HFF-Myc (cell line): Measurements from ENCODE around the gene ATP6V1G3.
"Not testable (repeated sequence)": the region's sequence is repeated elsewhere in the genome, so short reads cannot be mapped to it uniquely, and the experiment has no call there.

Experiments used
- DNase-seq: peaks from one replicate; pipeline ENCODE4 v3.0.0-alpha.2; 2011; ENCODE audit warnings: low read depth; ENCODE audit errors: extremely low read depth
- H3K4me3 ChIP-seq: replicated peaks from 2 replicates; pipeline ENCODE4 v1.5.1; 2011; ENCODE audit warnings: low read depth, mild to moderate bottlenecking, control low read depth, low read length
- TF ChIP-seq, protein P1 (sequence below): IDR thresholded peaks from 2 replicates; pipeline ENCODE4 v1.5.1; 2012; ENCODE audit warnings: mild to moderate bottlenecking, low read depth, low read length, control low read depth; ENCODE audit errors: missing control alignments

ATP6V1G3 gene

DNA sequence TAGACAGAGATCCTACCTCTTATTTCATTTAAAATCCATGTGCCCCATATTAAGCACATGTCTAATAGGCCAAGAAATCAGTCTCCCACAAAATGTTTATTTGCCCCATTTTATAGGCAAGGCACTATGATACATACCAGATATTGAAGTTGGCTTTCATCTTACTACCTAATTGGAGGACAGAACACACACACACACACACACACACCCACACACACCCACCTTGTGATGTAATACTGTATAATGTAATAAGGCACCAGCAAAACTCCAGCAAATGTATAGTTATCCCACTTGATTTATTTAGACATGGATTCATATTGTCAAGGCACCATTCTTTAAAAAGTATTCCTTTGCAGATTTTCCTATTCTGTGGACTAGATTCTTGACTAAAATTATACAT lies 56.8 kb downstream of the ATP6V1G3 start:
- H3K4me3 ChIP-seq: no peak overlapping the region
- TF ChIP-seq, protein P1, sequence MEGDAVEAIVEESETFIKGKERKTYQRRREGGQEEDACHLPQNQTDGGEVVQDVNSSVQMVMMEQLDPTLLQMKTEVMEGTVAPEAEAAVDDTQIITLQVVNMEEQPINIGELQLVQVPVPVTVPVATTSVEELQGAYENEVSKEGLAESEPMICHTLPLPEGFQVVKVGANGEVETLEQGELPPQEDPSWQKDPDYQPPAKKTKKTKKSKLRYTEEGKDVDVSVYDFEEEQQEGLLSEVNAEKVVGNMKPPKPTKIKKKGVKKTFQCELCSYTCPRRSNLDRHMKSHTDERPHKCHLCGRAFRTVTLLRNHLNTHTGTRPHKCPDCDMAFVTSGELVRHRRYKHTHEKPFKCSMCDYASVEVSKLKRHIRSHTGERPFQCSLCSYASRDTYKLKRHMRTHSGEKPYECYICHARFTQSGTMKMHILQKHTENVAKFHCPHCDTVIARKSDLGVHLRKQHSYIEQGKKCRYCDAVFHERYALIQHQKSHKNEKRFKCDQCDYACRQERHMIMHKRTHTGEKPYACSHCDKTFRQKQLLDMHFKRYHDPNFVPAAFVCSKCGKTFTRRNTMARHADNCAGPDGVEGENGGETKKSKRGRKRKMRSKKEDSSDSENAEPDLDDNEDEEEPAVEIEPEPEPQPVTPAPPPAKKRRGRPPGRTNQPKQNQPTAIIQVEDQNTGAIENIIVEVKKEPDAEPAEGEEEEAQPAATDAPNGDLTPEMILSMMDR: no peak
- DNase-seq: no peak

DNA sequence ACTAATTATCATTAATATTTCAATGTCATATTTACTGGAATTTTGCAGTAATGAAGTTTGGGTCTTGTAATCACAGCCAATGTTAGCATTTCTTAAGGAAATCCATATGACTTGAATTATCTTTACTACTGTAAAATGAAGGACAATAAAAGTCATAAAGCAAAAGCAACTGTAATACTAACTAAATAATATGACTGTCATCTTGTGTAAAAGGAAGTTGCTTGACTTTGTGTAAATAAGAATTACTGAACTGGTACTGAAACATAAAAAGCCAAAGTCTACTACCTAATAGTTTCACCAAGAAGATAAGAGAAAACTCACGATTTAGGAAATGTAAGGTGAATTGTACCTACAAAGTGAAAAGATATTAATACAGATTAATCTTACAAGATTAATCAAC lies 57.5 kb downstream of the ATP6V1G3 start:
- no peak overlapping the region for H3K4me3 ChIP-seq
- TF ChIP-seq, protein P1: no peak
- no peak for DNase-seq

DNA sequence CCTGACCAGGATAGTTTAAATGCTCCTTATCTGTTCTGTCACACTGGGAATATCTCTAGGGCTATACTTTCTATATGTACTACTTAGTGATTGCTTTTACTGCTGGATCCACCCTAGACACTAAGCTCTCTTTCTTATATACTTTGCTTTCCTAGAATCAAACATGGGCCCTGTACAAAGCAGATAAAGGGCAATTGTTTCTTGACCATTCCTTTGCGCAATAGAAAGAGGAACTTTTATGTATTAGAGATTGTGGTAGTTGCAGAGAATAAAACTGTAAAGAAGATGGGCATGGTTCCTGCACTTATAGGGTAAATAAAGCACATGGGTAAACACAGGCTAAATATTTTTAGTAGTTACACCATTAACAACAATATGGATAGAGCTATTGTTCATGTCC lies 58.8 kb downstream of the ATP6V1G3 start:
- H3K4me3 ChIP-seq: no peak overlapping the region
- TF ChIP-seq, protein P1: no peak
- no peak for DNase-seq

DNA sequence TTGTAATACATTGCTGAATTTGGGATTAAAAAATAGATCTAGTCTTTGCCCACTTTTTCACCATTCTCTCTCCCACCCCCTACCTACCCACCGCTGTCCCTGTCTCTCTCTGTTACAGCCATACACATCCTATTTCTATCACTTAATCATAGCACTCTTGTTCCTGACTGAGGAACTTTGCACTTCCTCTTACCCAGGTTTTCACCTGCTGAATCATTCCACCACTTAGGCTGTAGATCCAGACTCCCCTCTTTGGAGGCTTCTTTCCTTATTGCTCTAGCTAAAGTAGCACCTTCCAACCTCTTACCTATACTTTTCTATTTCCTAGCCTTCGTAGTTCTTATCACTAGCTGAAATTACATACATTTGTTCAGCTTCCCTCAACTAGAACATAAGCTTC lies 59.6 kb downstream of the ATP6V1G3 start:
- DNase-seq: no peak
- TF ChIP-seq, protein P1: no peak
- no peak overlapping the region for H3K4me3 ChIP-seq

DNA sequence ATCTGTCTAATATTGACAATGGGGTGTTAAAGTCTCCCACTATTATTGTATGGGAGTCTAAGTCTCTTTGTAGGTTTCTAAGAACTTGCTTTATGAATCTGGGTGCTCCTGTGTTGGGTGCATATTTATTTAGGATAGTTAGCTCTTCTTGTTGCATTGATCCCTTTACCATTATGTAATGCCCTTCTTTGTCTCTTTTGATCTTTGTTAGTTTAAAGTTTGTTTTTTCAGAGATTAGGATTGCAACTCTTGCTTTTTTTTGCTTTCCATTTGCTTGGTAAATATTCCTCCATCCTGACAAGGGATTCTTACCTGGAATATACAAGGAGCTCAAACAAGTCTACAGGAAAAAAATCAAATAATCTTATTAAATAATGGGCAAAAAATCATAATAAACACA lies 63.1 kb downstream of the ATP6V1G3 start:
- not testable (repeated sequence) for DNase-seq, H3K4me3 ChIP-seq
